ENCODE results near the gene ATG16L1.

ATG16L1 gene

GRCh38 chr2:233288663-233289062, 37.2 kb downstream of the ATG16L1 start:
- no peak overlapping the region for H3K4me3 ChIP-seq (ENCODE audit: control insufficient read depth, low read depth, low read length)
- DNase-seq (ENCODE audit: low read depth), result no peak
- no peak for TF ChIP-seq CTCF (conservative IDR thresholded peaks at IDR 0.05; ENCODE audit: control insufficient read depth, insufficient read depth, low read depth, low read length)

- no peak overlapping the region for H3K4me3 ChIP-seq (ENCODE audit: control insufficient read depth, low read depth, low read length)
- DNase-seq (ENCODE audit: low read depth), result no peak
- no peak for TF ChIP-seq CTCF (conservative IDR thresholded peaks at IDR 0.05; ENCODE audit: control insufficient read depth, insufficient read depth, low read depth, low read length)
Measured at GRCh38 chr2:233289648-233290047, 38.2 kb downstream of the ATG16L1 start.

GRCh38 chr2:233290051-233290845, 38.8 kb downstream of the ATG16L1 start:
- H3K4me3 ChIP-seq (ENCODE audit: control insufficient read depth, low read depth, low read length), result no peak overlapping the region
- TF ChIP-seq CTCF (conservative IDR thresholded peaks at IDR 0.05; ENCODE audit: control insufficient read depth, insufficient read depth, low read depth, low read length), result no peak
- no peak for DNase-seq (ENCODE audit: low read depth)

GRCh38 chr2:233295891-233296290, 44.4 kb downstream of the ATG16L1 start:
- no peak overlapping the region for H3K4me3 ChIP-seq (ENCODE audit: control insufficient read depth, low read depth, low read length)
- no peak for TF ChIP-seq CTCF (conservative IDR thresholded peaks at IDR 0.05; ENCODE audit: control insufficient read depth, insufficient read depth, low read depth, low read length)
- no peak for DNase-seq (ENCODE audit: low read depth)

DNA sequence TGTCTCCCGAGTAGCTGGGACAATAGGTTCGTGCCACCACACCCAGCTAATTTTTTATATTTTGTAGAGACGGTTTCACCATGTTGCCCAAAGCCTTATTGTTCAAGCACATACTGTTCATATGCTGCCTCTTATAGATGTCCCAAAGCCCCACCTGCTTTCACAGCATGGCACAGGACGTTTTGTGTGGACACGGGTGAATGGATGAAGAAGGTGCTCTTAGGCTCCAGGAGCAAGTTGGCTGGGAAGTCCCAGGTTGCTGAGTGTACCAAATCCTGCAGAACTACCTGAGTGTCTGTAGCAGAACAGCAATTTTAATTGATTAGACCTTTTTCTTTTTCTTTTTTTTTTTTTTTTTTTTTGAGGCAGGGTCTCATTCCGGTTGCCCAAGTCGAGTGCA, 45.6 kb downstream of the ATG16L1 start:
- DNase-seq (ENCODE audit: low read depth), result no peak
- no peak for TF ChIP-seq CTCF (conservative IDR thresholded peaks at IDR 0.05; ENCODE audit: control insufficient read depth, insufficient read depth, low read depth, low read length)
- H3K4me3 ChIP-seq (ENCODE audit: control insufficient read depth, low read depth, low read length), result no peak overlapping the region

- no peak overlapping the region for H3K4me3 ChIP-seq (ENCODE audit: control insufficient read depth, low read depth, low read length)
- no peak for TF ChIP-seq CTCF (conservative IDR thresholded peaks at IDR 0.05; ENCODE audit: control insufficient read depth, insufficient read depth, low read depth, low read length)
- DNase-seq (ENCODE audit: low read depth), result no peak
Measured at GRCh38 chr2:233300401-233300800, 48.9 kb downstream of the ATG16L1 start.
